ENCODE results near the gene SDHC. TPM values are rescaled to one million over a fixed set of nuclear protein-coding genes. Genes with fewer than 3 reads are reported as not detected.

Gene SDHC
- total and polyA plus RNA-seq, 2 of the 13 experiments (the other 11 are each of a cell fraction or from before 2014, with no cell fraction given) = 27.1 to 229 TPM

GRCh38 chr1:161399257-161399998 lies 85.2 kb downstream of the SDHC start (continued):
- TF ChIP-seq, protein P1, sequence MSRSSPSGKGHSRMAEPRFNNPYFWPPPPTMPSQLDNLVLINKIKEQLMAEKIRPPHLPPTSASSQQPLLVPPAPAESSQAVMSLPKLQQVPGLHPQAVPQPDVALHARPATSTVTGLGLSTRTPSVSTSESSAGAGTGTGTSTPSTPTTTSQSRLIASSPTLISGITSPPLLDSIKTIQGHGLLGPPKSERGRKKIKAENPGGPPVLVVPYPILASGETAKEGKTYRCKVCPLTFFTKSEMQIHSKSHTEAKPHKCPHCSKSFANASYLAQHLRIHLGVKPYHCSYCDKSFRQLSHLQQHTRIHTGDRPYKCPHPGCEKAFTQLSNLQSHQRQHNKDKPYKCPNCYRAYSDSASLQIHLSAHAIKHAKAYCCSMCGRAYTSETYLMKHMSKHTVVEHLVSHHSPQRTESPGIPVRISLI (CRISPR knock-in tag; IDR thresholded peaks at IDR 0.05; ENCODE audit: borderline replicate concordance) = no peak; the same call in 1 of the 2 replicates
- TF ChIP-seq SRY (CRISPR knock-in tag; IDR thresholded peaks at IDR 0.05) (peak; percentile 52), SNRNP70 (IDR thresholded peaks at IDR 0.05; ENCODE audit: low read depth, low read length) (no peak), ZNF10 (CRISPR knock-in tag; IDR thresholded peaks at IDR 0.05; ENCODE audit: borderline replicate concordance, low read depth) (no peak), ZNF44 (CRISPR knock-in tag; IDR thresholded peaks at IDR 0.05) (peak; percentile 81; the same call in 1 of the 2 replicates), ZNF281 (CRISPR knock-in tag; IDR thresholded peaks at IDR 0.05; ENCODE audit: borderline replicate concordance) (no peak), MTF1 (CRISPR knock-in tag; IDR thresholded peaks at IDR 0.05) (no peak), ZFP82 (CRISPR knock-in tag; IDR thresholded peaks at IDR 0.05; ENCODE audit: borderline replicate concordance) (0 out of 2 replicates have a peak, but pooled peaks have one; percentile 21), MED8 (CRISPR knock-in tag; IDR thresholded peaks at IDR 0.05; ENCODE audit: insufficient replicate concordance) (peak; percentile 85), CTCF (CRISPR knock-in tag; IDR thresholded peaks at IDR 0.05) (peak; percentile 26; the same call in 1 of the 2 replicates), ZNF446 (CRISPR knock-in tag; IDR thresholded peaks at IDR 0.05) (peak; percentile 84; the same call in 1 of the 2 replicates), ASH2L (IDR thresholded peaks at IDR 0.05; ENCODE audit: insufficient read length, low read depth, low read length) (peak; percentile 97), MTA3 (CRISPR knock-in tag; IDR thresholded peaks at IDR 0.05) (no peak), ZNF550 (CRISPR knock-in tag; IDR thresholded peaks at IDR 0.05; ENCODE audit: borderline replicate concordance) (no peak), DR1 (CRISPR knock-in tag; IDR thresholded peaks at IDR 0.05) (0 out of 2 replicates have a peak, but pooled peaks have one; percentile 15), KLF13 (CRISPR knock-in tag; IDR thresholded peaks at IDR 0.05) (no peak), ATF2 (CRISPR knock-in tag; IDR thresholded peaks at IDR 0.05) (peak; percentile 47; the same call in 1 of the 2 replicates), ZNF317 (CRISPR knock-in tag; IDR thresholded peaks at IDR 0.05) (peak; percentile 90)
- TF ChIP-seq, protein P2, sequence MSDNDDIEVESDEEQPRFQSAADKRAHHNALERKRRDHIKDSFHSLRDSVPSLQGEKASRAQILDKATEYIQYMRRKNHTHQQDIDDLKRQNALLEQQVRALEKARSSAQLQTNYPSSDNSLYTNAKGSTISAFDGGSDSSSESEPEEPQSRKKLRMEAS (IDR thresholded peaks at IDR 0.05) = peak; percentile 73
- TF ChIP-seq, protein P3, sequence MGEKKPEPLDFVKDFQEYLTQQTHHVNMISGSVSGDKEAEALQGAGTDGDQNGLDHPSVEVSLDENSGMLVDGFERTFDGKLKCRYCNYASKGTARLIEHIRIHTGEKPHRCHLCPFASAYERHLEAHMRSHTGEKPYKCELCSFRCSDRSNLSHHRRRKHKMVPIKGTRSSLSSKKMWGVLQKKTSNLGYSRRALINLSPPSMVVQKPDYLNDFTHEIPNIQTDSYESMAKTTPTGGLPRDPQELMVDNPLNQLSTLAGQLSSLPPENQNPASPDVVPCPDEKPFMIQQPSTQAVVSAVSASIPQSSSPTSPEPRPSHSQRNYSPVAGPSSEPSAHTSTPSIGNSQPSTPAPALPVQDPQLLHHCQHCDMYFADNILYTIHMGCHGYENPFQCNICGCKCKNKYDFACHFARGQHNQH (CRISPR knock-in tag; IDR thresholded peaks at IDR 0.05) = no peak; the same call in 1 of the 2 replicates
